Stimulated activated CD8-positive, alpha-beta memory T cell treated with anti-CD3 and anti-CD28 coated beads, Interleukin-12 subunit alpha, Interleukin-12 subunit beta, amount 100 ng/mL, for 24 hours (primary cell): Measurements from ENCODE around the gene FAM50B.
"Not testable (repeated sequence)": the region's sequence is repeated elsewhere in the genome, so short reads cannot be mapped to it uniquely, and the experiment has no call there.

Experiments used
- DNase-seq: peaks from one replicate; pipeline ENCODE4 v3.0.0-alpha.2; 2020; ENCODE audit errors: extremely low read depth

Gene FAM50B

DNA sequence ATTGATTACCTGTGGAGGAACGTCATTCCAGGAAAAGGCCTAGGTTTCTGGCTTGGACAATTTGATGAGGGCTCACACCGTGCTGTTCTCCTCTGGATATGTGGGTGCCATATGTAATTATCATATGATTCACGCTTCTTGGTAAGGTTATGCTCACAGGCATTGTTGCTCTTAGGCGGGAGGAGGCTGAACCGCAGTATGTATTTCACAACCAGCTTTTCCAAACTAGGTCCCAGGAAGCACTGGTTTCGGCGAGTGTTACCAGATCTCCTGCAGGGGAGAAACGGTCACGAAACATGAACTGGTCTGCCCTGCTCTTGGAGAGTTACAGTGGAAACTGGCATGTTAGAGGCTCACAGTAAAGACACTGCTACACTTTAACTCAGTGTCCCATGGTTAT is 793 bp upstream of the FAM50B start:
- no peak for DNase-seq

- DNase-seq, result no peak
Measured at GRCh38 chr6:3849681-3850450, 693 bp downstream of the FAM50B start.

DNA sequence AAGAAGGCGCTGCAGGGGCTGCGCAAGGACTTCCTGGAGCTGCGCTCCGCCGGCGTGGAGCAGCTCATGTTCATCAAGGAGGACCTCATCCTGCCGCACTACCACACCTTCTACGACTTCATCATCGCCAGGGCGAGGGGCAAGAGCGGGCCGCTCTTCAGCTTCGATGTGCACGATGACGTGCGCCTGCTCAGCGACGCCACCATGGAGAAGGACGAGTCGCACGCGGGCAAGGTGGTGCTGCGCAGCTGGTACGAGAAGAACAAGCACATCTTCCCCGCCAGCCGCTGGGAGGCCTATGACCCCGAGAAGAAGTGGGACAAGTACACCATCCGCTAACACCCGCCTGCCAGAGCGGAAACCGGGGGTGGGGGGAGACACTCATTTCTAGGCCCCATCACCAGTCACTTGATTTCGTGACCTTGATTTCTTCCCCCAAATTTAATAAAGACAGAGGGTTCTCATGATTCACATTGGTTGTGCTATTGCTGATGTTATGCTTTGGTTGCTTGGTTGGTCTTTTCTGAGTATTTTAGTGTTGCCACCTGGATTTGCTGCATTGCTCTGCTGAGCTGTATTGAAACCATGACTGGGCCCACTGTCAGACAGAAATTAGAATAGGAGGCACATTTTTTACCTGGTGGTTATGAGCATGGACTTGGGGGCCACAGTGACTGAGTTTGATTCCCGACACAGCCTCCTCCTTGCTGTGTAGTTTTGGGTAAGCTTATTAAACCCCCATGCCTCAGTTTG is 1.5 kb downstream of the FAM50B start:
- DNase-seq, result no peak

- no peak for DNase-seq
Measured at GRCh38 chr6:3851839-3852238, 2.7 kb downstream of the FAM50B start.

- no peak for DNase-seq
Measured at GRCh38 chr6:3852391-3852790, 3.2 kb downstream of the FAM50B start.

- no peak for DNase-seq
Measured at GRCh38 chr6:3855866-3856265, 6.7 kb downstream of the FAM50B start.

DNA sequence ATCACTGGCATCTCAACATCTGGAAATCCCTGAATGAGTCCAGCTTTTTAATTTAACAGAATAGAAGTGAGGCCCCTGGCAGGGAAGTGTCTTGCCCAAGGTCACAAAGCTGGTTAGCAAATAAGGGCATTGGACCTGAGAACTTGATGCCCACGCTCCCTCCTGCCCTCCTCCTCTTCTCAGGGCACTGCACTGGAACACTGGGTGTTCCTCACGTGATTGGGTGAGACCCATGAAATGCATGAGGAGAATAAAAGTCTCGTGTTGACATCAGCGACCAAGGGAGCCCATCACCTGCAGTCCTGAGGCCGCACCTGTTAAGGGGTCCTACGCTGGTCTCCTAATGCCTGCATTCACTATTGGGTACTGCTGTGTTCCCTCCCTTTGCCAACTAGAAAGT is 7.4 kb downstream of the FAM50B start:
- DNase-seq, result no peak

GRCh38 chr6:3857468-3858456 is 8.6 kb downstream of the FAM50B start:
- DNase-seq, result no peak

DNA sequence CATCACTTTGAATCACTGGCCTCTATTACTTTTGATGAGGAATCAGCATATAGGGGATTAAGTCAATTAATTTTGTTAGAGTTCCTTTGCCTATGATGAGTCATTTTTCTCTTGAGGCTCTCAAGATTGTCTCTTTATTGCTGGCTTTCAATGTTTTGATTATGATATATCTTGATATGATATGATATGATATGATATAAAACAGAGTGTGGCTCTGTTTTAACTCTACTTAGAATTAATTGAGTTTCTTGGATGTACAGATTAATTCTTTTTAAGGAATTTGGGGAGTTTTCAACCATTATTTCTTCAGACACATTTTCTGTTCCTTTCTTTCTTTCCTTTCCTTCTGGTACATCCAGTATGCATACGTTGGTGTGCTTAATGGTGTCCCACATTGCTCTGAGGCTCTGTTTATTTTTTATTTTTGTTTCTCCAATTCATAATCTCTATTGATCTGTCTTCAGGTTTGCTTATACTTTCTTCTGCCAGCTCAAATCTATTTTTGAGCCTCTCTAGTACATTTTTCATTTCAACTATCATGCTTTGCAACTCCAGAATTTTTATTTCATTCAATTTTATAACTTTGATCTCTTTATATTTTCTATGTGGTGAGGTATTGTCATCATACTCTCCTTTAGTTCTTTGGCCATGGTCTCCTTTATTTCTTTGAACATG is 10.8 kb downstream of the FAM50B start:
- DNase-seq, result no peak

GRCh38 chr6:3861424-3861823 is 12.3 kb downstream of the FAM50B start:
- DNase-seq, result no peak

- no peak for DNase-seq
Measured at GRCh38 chr6:3862038-3862437, 12.9 kb downstream of the FAM50B start.

DNA sequence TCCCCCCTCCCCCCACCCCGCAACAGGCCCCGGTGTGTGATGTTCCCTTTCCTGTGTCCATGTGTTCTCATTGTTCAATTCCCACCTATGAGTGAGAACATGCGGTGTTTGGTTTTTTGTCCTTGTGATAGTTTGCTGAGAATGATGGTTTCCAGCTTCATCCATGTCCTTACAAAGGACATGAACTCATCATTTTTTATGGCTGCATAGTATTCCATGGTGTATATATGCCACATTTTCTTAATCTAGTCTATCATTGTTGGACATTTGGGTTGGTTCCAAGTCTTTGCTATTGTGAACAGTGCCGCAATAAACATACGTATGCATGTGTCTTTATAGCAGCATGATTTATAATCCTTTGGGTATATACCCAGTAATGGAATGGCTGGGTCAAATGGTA is 14.1 kb downstream of the FAM50B start:
- DNase-seq, result not testable (repeated sequence)

DNA sequence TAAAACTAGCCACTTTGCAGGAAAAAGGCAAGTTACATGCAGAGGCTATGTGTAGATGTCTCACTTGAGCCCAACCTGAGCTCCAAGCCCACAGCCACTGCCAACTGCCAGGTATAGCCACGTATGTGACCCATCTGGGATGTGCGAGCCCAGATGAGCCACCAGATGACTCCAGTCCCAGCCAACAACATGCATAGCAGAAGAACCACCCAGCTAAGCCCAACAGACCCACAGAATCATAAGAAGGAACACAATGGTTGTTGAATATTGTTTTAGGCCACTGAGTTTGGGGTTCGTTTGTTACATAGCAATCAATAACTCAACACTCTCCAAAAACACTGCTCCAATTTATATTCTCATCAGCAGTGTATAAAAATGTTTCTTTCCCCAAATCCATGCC is 16.3 kb downstream of the FAM50B start:
- DNase-seq, result no peak

GRCh38 chr6:3867641-3868502 is 18.7 kb downstream of the FAM50B start:
- no peak for DNase-seq

GRCh38 chr6:3868544-3868943 is 19.4 kb downstream of the FAM50B start:
- DNase-seq, result no peak

GRCh38 chr6:3869284-3869631 is 20.1 kb downstream of the FAM50B start:
- DNase-seq, result no peak

DNA sequence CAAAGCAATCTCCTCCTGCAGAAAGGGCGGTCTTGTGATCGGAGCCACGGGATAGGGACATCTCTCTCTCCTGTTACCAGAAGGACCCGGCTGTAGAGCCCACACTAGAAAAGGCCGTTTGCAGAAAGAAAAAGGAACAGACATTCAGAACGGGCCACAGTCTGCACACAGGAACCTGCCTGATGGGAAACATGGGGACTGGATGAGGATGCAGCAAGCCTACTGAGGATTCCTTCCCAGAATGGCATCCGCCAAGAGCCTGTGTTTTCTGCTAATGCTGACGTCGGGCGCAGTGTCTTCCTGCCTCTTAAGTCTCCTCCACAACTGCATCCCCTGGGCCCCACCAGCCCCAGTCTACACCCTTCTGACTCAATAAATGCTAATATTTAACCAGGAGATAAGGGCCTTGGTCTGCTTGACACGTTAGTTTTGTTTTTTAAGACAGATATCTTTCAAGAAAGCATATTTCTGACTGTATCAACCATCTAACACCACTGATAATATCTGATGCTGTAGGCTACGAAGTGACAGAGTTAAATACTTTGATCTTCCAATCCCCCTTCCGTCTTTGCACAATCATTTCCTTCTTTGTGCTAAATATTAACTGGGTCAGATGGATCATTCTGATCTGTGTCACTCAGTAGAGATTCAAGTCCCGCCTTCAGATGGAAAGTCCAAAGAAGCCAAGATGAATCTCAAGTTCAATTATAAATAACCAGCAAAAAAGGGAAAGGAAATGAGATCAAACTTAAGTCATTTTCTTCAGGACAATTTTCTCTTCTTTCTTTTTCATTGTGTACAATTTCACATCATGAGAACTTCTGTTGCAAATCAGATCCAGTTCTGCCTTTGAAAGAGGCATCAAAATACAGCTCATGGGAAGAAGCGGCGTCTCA is 20.7 kb downstream of the FAM50B start:
- no peak for DNase-seq

DNA sequence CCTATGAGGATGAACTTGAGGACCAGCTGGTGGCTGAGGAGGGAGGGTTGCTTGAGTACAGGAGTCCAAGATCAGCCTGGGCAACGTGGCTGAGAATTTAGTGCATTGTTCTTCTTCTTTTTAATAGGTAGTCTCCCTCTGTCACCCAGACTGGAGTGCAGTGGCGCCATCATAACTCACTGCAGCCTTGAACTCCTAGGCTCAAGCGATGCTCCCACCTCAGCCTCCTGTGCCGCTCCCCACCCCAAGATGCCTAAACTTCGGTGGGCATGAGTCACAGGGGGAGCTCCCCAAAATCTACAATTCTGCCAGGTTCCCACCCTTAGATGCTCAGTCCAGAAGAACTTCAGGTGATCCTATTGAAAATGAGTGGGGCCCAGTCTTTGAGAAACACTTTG is 21.4 kb downstream of the FAM50B start:
- no peak for DNase-seq

- DNase-seq, result no peak
Measured at GRCh38 chr6:3871515-3871914, 22.3 kb downstream of the FAM50B start.

DNA sequence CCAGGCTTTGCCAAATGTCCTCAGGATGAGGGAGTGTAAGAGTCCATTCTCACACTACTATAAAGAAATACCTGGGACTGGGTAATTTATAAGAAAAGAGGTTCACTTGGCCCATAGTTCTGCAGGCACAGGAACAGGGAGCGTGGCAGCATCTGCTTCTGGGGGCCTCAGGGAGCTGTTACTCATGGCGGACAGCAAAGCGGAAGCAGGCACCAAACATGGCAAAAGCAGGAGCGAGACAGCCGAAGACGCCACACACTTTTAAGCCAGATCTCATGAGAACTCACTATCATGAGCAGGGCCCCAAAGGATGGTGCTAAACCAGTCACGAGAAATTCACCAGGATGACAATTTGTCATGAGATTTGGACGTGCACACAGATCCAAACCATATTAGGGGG is 22.8 kb downstream of the FAM50B start:
- DNase-seq, result no peak
